HCT116 (cell line): Measurements from ENCODE around the gene CFAP46. TPM values are rescaled to one million over a fixed set of nuclear protein-coding genes. Genes with fewer than 3 reads are reported as not detected.

Source experiments
- ATAC-seq: fragments of 200-7000 bp; cut with Tn5 transposase; 2 replicates; pipeline ENCODE4 v1.9.1; 2020; ENCODE audit warnings: mild to moderate bottlenecking, moderate library complexity
- BruUV-seq: library from RNA; stranded (reverse); fragments of 400-500 nt; replicated peaks from 2 replicates; lab custom pipeline; 2021; lab: Mats Ljungman, UMichigan
- CTCF ChIA-PET: fragments of 300-600 bp; sonication (Branson Sonifier 250); formaldehyde crosslinking; loops from one replicate; lab custom pipeline; 2021; ENCODE audit warnings: antibody characterized with exemption; lab: Charles Lee
- POLR2A ChIA-PET: fragments of 300-600, 350-600 bp; sonication (Branson Sonifier 250); formaldehyde crosslinking; loops from one replicate; lab custom pipeline; 2021; ENCODE audit warnings: antibody characterized with exemption; lab: Charles Lee
- RAD21 ChIA-PET, 2 experiments: fragments of 300-600 bp; sonication (Branson Sonifier 250); formaldehyde crosslinking; loops; one replicate each; lab custom pipeline; 2023; ENCODE audit warnings: low total read pairs in 2 of 2; ENCODE audit not compliant: uncharacterized antibody in 2 of 2, unreplicated experiment in 2 of 2, low non-redundant PET in 1 of 2; lab: Charles Lee
- DNase-seq: peaks from one replicate; pipeline ENCODE4 v3.0.0-alpha.2; 2010; ENCODE audit warnings: low read depth, low spot score
- H2AFZ ChIP-seq: fragments of 200-600 bp; shearing (Covaris generic), sonication (generic); 2 replicates; pipeline ENCODE4 v1.6.1; 2017; ENCODE audit warnings: low read depth, mixed run types, mixed read lengths, antibody characterized with exemption, low read length; ENCODE audit not compliant: poor library complexity, severe bottlenecking
- H3K27ac ChIP-seq: 2 replicates; pipeline ENCODE4 v1.5.1; 2012; ENCODE audit warnings: low read depth, low read length
- H3K27me3 ChIP-seq: fragments of 200-600 bp; sonication (generic); 2 replicates; pipeline ENCODE4 v1.6.1; 2016; ENCODE audit warnings: mixed run types, low read length, mixed read lengths; ENCODE audit not compliant: insufficient read depth
- H3K36me3 ChIP-seq, 2 experiments: fragments of 200-500 bp in 1 of 2; fragments of 200-600 bp in 1 of 2; sonication (Bioruptor generic) in 1 of 2; sonication (generic) in 1 of 2; 2 replicates each; pipeline versions ENCODE4 v1.5.1 to v1.6.1; 2014 to 2016; ENCODE audit warnings: low read length in 2 of 2, inconsistent platforms in 1 of 2, mixed read lengths in 1 of 2, mixed run types in 1 of 2; ENCODE audit not compliant: insufficient read depth in 2 of 2, control insufficient read depth in 1 of 2
- H3K4me1 ChIP-seq, 2 experiments: fragments of 200-600 bp in 1 of 2; sonication (generic) in 1 of 2; 2 replicates each; pipeline versions ENCODE4 v1.5.1 to v1.6.1; 2012 to 2017; ENCODE audit warnings: low read length in 2 of 2, inconsistent platforms in 1 of 2, mild to moderate bottlenecking in 1 of 2, mixed read lengths in 1 of 2, mixed run types in 1 of 2, moderate library complexity in 1 of 2; ENCODE audit not compliant: insufficient read depth in 2 of 2, control insufficient read depth in 1 of 2
- H3K4me2 ChIP-seq: fragments of 200-600 bp; sonication (generic); 2 replicates; pipeline ENCODE4 v1.6.1; 2017; ENCODE audit warnings: mixed run types, low read length, mixed read lengths
- H3K4me3 ChIP-seq, 2 experiments: fragments of 200-600 bp in 1 of 2; sonication (generic) in 1 of 2; replicated peaks in 1 of 2; 2 replicates each; pipeline ENCODE4 v1.5.1; 2011 to 2016; ENCODE audit warnings: low read length in 2 of 2, control low read depth in 1 of 2, low read depth in 1 of 2, mild to moderate bottlenecking in 1 of 2, mixed read lengths in 1 of 2, mixed run types in 1 of 2
- H3K79me2 ChIP-seq: fragments of 200-600 bp; sonication (generic); 2 replicates; pipeline ENCODE4 v1.6.1; 2017; ENCODE audit warnings: mild to moderate bottlenecking, mixed run types, low read length, moderate library complexity, mixed read lengths; ENCODE audit not compliant: insufficient read depth
- H3K9ac ChIP-seq: fragments of 200-600 bp; sonication (generic); 2 replicates; pipeline ENCODE4 v1.6.1; 2016; ENCODE audit warnings: low read length, mixed read lengths
- H3K9me2 ChIP-seq: fragments of 200-600 bp; sonication (generic), shearing (Covaris generic); 2 replicates; pipeline ENCODE4 v1.6.1; 2017; ENCODE audit warnings: mixed run types, mild to moderate bottlenecking, moderate library complexity; ENCODE audit not compliant: insufficient read depth
- H3K9me3 ChIP-seq, 2 experiments: fragments of 200-500 bp in 1 of 2; fragments of 200-600 bp in 1 of 2; sonication (Bioruptor generic) in 1 of 2; sonication (generic) in 1 of 2; 2 replicates each; pipeline ENCODE4 v1.6.1; 2014 to 2017; ENCODE audit warnings: low read length in 2 of 2, mixed read lengths in 2 of 2, inconsistent platforms in 1 of 2, low read depth in 1 of 2, mild to moderate bottlenecking in 1 of 2, mixed run types in 1 of 2, moderate library complexity in 1 of 2; ENCODE audit not compliant: control insufficient read depth in 1 of 2, insufficient read depth in 1 of 2
- H4K20me1 ChIP-seq: fragments of 200-600 bp; sonication (generic), shearing (Covaris generic); 2 replicates; pipeline ENCODE4 v1.6.1; 2017; ENCODE audit warnings: mixed run types, mild to moderate bottlenecking, moderate library complexity; ENCODE audit not compliant: insufficient read depth
- FOSL1 ChIP-seq: IDR thresholded peaks from 2 replicates; pipeline ENCODE4 v1.6.1; 2012; ENCODE audit warnings: low read depth
- REST ChIP-seq: IDR thresholded peaks from 2 replicates; pipeline ENCODE4 v1.6.1; 2012; ENCODE audit warnings: low read depth
- TCF7L2 ChIP-seq: IDR thresholded peaks from 2 replicates; pipeline ENCODE4 v1.7.0; 2011; ENCODE audit warnings: borderline replicate concordance, inconsistent platforms; ENCODE audit not compliant: insufficient read depth, insufficient read length; ENCODE audit errors: extremely low read depth
- ZFX ChIP-seq: fragments of 450-650 bp; IDR thresholded peaks from 2 replicates; pipeline ENCODE4 v1.6.1; 2017
- intact Hi-C: fragments of 100-400 bp; cut with micrococcal nuclease; formaldehyde crosslinking; loops from 2 replicates; pipeline ENCODE4 v1.10.0; 2022
- total RNA-seq: library from RNA; stranded (reverse); gene quantifications from one replicate; pipeline ENCODE4 v1.2.1, GENCODE V29; 2021; ENCODE audit not compliant: unreplicated experiment
- TF ChIP-seq, protein P1 (sequence below): IDR thresholded peaks from 2 replicates; pipeline ENCODE4 v1.6.1; 2012
- TF ChIP-seq, protein P2 (sequence below): IDR thresholded peaks from 2 replicates; pipeline ENCODE4 v1.6.1; 2012

CFAP46 gene
- total RNA-seq, 1 experiment from 2014 or later = 1.4 TPM

DNA sequence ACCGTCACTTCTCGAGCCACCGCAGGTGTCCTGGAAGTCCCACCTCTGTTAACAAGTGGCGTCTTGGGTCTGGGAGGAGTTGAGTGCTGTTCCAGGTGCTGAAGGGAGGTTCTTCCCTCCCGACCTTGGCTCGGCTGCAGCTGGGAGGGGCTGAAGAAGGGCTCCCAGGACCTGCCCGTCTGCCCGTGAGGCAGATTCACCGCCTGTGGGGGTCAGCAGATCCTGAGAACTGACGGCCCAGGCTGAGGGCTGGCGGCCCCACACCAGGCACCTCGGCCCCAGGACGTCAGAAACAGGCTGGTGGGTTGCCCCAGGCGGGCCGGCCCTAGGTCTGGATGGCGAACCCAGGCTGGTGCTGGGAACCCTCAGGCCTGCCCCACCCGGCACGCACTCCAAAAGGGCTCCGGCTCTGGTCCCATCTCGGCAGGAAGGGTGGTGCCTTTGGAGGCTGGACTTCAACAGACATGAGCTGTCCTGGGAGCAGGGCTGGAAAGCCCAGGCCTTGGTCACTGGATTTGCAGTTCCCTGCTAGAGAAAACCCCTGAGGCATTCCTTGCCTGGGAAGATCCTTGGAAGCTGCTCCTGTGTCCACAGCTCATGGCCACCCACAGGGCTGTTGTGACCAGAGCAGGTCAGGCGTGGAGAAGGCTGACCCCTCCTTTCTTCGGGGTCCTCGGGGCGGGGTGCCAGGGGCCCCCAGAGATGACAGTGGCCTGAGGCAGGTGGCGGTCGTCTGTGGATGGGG is 42.6 kb upstream of the CFAP46 start:
- ATAC-seq = no peak
- intact Hi-C loops = no loop called here

More for the DNA sequence above, 42.6 kb upstream of the CFAP46 start:
- H3K9me2 ChIP-seq = no peaks in the 10 kb centered on the region
- H3K9ac ChIP-seq = no peak overlapping the region
- H2AFZ ChIP-seq = no peak overlapping the region
- no peaks in the 10 kb centered on the region for H3K36me3 ChIP-seq
- DNase-seq = no peak
- H3K4me3 ChIP-seq = no peak overlapping the region
- H4K20me1 ChIP-seq = no peaks in the 10 kb centered on the region
- no peak overlapping the region for H3K4me2 ChIP-seq
- RAD21 ChIA-PET = no interaction called here
- no peaks in the 10 kb centered on the region for H3K79me2 ChIP-seq
- TF ChIP-seq, protein P1, sequence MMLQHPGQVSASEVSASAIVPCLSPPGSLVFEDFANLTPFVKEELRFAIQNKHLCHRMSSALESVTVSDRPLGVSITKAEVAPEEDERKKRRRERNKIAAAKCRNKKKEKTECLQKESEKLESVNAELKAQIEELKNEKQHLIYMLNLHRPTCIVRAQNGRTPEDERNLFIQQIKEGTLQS = no peak
- TF ChIP-seq ZFX (no peak), REST (no peak), TCF7L2 (no peak), FOSL1 (no peak)
- TF ChIP-seq, protein P2, sequence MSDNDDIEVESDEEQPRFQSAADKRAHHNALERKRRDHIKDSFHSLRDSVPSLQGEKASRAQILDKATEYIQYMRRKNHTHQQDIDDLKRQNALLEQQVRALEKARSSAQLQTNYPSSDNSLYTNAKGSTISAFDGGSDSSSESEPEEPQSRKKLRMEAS = no peak
- TF ChIP-seq, all 23 proteins: peak for 0
- ChIA-PET POLR2A (no interaction called here), CTCF (no interaction called here)
- Histone ChIP-seq H3K27me3 (no peaks in the 10 kb centered on the region), H3K27ac (no peak overlapping the region), H3K9me3 (no peaks in the 10 kb centered on the region), H3K4me1 (no peaks in the 10 kb centered on the region)
- no TSS peak for BruUV-seq
